ENCODE results near the gene CTDSP1. TPM values are rescaled to one million over a fixed set of nuclear protein-coding genes. Genes with fewer than 3 reads are reported as not detected.

CTDSP1 gene
- polyA plus RNA-seq, 2 of the 4 experiments (the other 2 are of a cell fraction): 39.5 to 50.3 TPM

DNA sequence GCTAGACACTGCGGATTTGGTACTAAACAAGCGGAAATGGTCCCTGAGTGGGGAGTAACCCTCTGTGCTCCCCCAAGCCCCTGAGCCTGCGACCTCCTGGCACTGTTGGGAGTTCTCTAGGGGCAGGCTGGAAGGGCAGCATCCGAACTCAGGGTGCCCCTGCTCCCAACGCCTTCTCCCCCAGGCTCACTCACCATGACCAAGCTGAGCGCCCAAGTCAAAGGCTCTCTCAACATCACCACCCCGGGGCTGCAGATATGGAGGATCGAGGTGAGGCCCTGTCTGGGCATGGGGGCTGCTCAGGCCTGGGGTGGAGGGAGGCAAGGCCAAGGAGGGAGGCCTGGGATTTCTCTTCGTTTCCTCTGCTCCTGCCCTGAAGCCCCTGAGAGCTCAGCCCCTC lies 23.9 kb downstream of the CTDSP1 start (continued):
- TF ChIP-seq, protein P1, sequence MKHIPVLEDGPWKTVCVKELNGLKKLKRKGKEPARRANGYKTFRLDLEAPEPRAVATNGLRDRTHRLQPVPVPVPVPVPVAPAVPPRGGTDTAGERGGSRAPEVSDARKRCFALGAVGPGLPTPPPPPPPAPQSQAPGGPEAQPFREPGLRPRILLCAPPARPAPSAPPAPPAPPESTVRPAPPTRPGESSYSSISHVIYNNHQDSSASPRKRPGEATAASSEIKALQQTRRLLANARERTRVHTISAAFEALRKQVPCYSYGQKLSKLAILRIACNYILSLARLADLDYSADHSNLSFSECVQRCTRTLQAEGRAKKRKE (CRISPR knock-in tag; IDR thresholded peaks at IDR 0.05; ENCODE audit: low read depth): no peak

DNA sequence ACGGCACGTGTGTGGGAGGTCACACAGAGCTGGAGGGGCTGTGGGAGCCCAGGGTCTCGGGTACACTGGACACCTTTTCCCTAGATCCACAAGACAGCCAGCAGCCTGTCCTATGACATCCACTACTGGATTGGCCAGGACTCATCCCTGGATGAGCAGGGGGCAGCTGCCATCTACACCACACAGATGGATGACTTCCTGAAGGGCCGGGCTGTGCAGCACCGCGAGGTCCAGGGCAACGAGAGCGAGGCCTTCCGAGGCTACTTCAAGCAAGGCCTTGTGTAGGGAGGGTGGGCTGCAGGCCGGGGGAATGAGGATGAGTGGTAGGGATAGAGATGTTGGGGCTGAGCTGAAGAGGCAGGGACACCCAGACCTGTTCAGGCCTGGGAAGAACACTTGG lies 25.9 kb downstream of the CTDSP1 start:
- no peaks in the 10 kb centered on the region for H3K4me1 ChIP-seq
- no peak overlapping the region for H3K27ac ChIP-seq
- no peak overlapping the region for H3K4me2 ChIP-seq
- no peak overlapping the region for H3K4me3 ChIP-seq
- FAIRE-seq (no peak), DNase-seq (ENCODE audit: low read depth in 1 of 2, low spot score in 1 of 2) (no peak), ATAC-seq (no peak)
- POLR2A ChIA-PET: no interaction called here
- CTCF ChIA-PET: interaction anchor here (0.6 to 2.5 kb wide), 2 partner anchors 29 to 41 kb away, joined by 3 to 7 read pairs; no protein-coding TSS in a partner anchor
- no peaks in the 10 kb centered on the region for H3K9me3 ChIP-seq
- no peak for TF ChIP-seq POLR2A (IDR thresholded peaks at IDR 0.05; ENCODE audit: low read length)
- TF ChIP-seq, protein P2, sequence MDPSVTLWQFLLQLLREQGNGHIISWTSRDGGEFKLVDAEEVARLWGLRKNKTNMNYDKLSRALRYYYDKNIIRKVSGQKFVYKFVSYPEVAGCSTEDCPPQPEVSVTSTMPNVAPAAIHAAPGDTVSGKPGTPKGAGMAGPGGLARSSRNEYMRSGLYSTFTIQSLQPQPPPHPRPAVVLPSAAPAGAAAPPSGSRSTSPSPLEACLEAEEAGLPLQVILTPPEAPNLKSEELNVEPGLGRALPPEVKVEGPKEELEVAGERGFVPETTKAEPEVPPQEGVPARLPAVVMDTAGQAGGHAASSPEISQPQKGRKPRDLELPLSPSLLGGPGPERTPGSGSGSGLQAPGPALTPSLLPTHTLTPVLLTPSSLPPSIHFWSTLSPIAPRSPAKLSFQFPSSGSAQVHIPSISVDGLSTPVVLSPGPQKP (IDR thresholded peaks at IDR 0.05; ENCODE audit: low read depth, low read length): no peak
- no peak for TF ChIP-seq KDM1A (IDR thresholded peaks at IDR 0.05; ENCODE audit: low read depth)
- TF ChIP-seq EP300 (IDR thresholded peaks at IDR 0.05): no peak
- TF ChIP-seq TFCP2L1 (CRISPR knock-in tag; IDR thresholded peaks at IDR 0.05): no peak
- no peak for TF ChIP-seq MYC (IDR thresholded peaks at IDR 0.05; ENCODE audit: borderline replicate concordance, low read length)
- no peak for TF ChIP-seq MAZ (IDR thresholded peaks at IDR 0.05; ENCODE audit: borderline replicate concordance, low read depth, low read length)
- TF ChIP-seq NFE2L2 (conservative IDR thresholded peaks at IDR 0.05; ENCODE audit: low read length): no peak
- TF ChIP-seq, protein P1 (CRISPR knock-in tag; IDR thresholded peaks at IDR 0.05; ENCODE audit: low read depth): no peak
- TF ChIP-seq, protein P3, sequence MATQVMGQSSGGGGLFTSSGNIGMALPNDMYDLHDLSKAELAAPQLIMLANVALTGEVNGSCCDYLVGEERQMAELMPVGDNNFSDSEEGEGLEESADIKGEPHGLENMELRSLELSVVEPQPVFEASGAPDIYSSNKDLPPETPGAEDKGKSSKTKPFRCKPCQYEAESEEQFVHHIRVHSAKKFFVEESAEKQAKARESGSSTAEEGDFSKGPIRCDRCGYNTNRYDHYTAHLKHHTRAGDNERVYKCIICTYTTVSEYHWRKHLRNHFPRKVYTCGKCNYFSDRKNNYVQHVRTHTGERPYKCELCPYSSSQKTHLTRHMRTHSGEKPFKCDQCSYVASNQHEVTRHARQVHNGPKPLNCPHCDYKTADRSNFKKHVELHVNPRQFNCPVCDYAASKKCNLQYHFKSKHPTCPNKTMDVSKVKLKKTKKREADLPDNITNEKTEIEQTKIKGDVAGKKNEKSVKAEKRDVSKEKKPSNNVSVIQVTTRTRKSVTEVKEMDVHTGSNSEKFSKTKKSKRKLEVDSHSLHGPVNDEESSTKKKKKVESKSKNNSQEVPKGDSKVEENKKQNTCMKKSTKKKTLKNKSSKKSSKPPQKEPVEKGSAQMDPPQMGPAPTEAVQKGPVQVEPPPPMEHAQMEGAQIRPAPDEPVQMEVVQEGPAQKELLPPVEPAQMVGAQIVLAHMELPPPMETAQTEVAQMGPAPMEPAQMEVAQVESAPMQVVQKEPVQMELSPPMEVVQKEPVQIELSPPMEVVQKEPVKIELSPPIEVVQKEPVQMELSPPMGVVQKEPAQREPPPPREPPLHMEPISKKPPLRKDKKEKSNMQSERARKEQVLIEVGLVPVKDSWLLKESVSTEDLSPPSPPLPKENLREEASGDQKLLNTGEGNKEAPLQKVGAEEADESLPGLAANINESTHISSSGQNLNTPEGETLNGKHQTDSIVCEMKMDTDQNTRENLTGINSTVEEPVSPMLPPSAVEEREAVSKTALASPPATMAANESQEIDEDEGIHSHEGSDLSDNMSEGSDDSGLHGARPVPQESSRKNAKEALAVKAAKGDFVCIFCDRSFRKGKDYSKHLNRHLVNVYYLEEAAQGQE (IDR thresholded peaks at IDR 0.05): no peak
- TF ChIP-seq, protein P4, sequence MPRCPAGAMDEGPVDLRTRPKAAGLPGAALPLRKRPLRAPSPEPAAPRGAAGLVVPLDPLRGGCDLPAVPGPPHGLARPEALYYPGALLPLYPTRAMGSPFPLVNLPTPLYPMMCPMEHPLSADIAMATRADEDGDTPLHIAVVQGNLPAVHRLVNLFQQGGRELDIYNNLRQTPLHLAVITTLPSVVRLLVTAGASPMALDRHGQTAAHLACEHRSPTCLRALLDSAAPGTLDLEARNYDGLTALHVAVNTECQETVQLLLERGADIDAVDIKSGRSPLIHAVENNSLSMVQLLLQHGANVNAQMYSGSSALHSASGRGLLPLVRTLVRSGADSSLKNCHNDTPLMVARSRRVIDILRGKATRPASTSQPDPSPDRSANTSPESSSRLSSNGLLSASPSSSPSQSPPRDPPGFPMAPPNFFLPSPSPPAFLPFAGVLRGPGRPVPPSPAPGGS (IDR thresholded peaks at IDR 0.05): no peak
- TF ChIP-seq RCOR1 (IDR thresholded peaks at IDR 0.05; ENCODE audit: low read depth, low read length): no peak
- no peak for TF ChIP-seq ZFP36 (IDR thresholded peaks at IDR 0.05; ENCODE audit: borderline replicate concordance, partially characterized antibody)
- TF ChIP-seq ESRRA (IDR thresholded peaks at IDR 0.05; ENCODE audit: borderline replicate concordance, low read length): no peak
- 80% methylated on average over 10 of the region's 10 CpGs for WGBS (ENCODE audit: missing lambda C conversion rate)

DNA sequence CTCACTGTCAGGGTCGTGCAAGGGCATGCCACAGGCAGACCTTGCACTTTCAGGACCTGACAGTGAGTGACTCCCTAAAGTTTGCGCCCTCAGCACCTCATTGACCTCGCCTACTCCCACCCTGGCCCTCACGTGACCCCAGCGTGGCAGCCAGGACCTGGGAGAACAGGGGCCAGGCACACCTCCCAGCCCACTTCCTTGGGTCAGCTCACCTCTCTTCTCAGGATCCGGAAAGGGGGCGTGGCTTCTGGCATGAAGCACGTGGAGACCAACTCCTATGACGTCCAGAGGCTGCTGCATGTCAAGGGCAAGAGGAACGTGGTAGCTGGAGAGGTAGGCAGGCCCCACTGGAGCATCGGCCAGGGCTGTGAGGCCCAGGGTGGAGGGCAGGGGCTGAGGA lies 28.1 kb downstream of the CTDSP1 start:
- Histone ChIP-seq H3K4me3 (no peak overlapping the region), H3K4me1 (no peaks in the 10 kb centered on the region), H3K9me3 (no peaks in the 10 kb centered on the region), H3K4me2 (no peak overlapping the region), H3K27ac (no peak overlapping the region)
- DNase-seq (ENCODE audit: low read depth in 1 of 2, low spot score in 1 of 2): no peak
- CTCF ChIA-PET: no interaction called here
- 67% methylated on average over 10 of the region's 11 CpGs for WGBS (ENCODE audit: missing lambda C conversion rate)
- no peak for FAIRE-seq
- POLR2A ChIA-PET: no interaction called here
- ATAC-seq: no peak
- no peak for TF ChIP-seq SMC3 (IDR thresholded peaks at IDR 0.05)
- TF ChIP-seq CEBPB (IDR thresholded peaks at IDR 0.05): no peak
- TF ChIP-seq EHF (CRISPR knock-in tag; IDR thresholded peaks at IDR 0.05): no peak
- no peak for TF ChIP-seq KDM1A (IDR thresholded peaks at IDR 0.05; ENCODE audit: low read depth)
- no peak for TF ChIP-seq CHD2 (IDR thresholded peaks at IDR 0.05; ENCODE audit: low read length, partially characterized antibody)
- TF ChIP-seq, protein P5, sequence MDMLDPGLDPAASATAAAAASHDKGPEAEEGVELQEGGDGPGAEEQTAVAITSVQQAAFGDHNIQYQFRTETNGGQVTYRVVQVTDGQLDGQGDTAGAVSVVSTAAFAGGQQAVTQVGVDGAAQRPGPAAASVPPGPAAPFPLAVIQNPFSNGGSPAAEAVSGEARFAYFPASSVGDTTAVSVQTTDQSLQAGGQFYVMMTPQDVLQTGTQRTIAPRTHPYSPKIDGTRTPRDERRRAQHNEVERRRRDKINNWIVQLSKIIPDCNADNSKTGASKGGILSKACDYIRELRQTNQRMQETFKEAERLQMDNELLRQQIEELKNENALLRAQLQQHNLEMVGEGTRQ (IDR thresholded peaks at IDR 0.05): no peak
- TF ChIP-seq RAD21 (conservative IDR thresholded peaks at IDR 0.05 in 1 of 2, IDR thresholded peaks at IDR 0.05 in 1 of 2): no peak
- no peak for TF ChIP-seq ZSCAN20 (CRISPR knock-in tag; IDR thresholded peaks at IDR 0.05)
- no peak for TF ChIP-seq TP53 (CRISPR knock-in tag; IDR thresholded peaks at IDR 0.05)
- TF ChIP-seq, protein P3 (IDR thresholded peaks at IDR 0.05): no peak
